ENCODE data around the gene RIT2. TPM values are rescaled to one million over a fixed set of nuclear protein-coding genes. Genes with fewer than 3 reads are reported as not detected.

The RIT2 gene
- total RNA-seq, 2 donors from 2014 or later = not detected

DNA sequence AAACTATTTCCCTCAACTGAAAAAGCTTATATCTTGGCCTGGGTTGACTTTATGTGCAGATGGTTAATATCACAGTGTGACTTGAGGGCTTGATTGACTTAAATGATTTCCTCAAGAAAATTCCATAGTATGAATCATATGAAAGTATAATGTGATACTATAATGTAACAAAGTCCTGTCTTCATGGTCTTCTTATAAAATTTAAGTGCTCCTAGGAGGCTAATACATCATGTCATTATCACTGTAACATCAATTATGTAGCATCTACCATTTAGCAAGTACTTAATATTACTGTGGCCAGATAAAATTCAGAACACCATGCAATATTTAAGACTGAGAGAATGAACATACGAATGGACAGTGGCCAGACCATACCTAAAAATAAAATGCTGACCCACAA, 276.1 kb downstream of the RIT2 start:
- TF ChIP-seq, protein P1, sequence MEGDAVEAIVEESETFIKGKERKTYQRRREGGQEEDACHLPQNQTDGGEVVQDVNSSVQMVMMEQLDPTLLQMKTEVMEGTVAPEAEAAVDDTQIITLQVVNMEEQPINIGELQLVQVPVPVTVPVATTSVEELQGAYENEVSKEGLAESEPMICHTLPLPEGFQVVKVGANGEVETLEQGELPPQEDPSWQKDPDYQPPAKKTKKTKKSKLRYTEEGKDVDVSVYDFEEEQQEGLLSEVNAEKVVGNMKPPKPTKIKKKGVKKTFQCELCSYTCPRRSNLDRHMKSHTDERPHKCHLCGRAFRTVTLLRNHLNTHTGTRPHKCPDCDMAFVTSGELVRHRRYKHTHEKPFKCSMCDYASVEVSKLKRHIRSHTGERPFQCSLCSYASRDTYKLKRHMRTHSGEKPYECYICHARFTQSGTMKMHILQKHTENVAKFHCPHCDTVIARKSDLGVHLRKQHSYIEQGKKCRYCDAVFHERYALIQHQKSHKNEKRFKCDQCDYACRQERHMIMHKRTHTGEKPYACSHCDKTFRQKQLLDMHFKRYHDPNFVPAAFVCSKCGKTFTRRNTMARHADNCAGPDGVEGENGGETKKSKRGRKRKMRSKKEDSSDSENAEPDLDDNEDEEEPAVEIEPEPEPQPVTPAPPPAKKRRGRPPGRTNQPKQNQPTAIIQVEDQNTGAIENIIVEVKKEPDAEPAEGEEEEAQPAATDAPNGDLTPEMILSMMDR (IDR thresholded peaks at IDR 0.05) = no peak
- Histone ChIP-seq H3K27ac (no peak overlapping the region), H3K4me1 (no peaks in the 10 kb centered on the region), H3K9ac (ENCODE audit: low read depth in 2 of 2, low read length in 2 of 2) (no peak overlapping the region), H3K27me3 (no peaks in the 10 kb centered on the region), H3K36me3 (no peaks in the 10 kb centered on the region), H3K4me3 (no peak overlapping the region), H3K9me3 (no peaks in the 10 kb centered on the region)
- DNase-seq = no peak
- intact Hi-C loops (cut with DNase I) = no loop called here

DNA sequence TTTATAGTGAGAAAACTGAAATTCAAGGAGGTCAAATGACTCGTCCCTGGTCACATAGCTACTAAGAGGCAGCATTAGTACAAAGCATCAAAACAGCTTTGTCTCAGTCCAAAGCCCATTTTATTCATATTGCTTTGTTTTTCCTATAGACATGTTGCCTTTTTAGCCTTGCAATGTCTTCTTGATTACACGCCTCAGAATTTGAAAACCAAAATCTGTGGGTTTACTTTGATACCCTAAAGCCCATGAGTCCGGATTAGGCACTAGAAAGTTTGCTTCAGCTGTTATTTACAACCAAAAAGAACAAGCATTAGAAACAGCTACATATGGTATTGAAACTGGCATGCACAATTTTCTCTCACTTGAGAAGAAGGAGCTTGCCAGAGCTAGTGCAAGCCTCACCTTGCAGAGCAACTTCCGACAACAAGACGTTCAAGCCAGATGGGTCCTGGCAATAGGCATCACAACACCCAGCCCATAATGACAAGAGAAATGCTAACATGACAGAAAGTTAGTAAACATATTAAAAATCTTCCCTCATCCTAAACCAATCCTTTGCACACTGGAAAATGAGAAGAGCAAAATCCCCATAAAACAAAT, 276.8 kb downstream of the RIT2 start:
- Histone ChIP-seq H3K9me3 (no peaks in the 10 kb centered on the region), H3K9ac (ENCODE audit: low read depth in 2 of 2, low read length in 2 of 2) (no peak overlapping the region), H3K27me3 (no peaks in the 10 kb centered on the region), H3K27ac (no peak overlapping the region), H3K36me3 (no peaks in the 10 kb centered on the region), H3K4me3 (no peak overlapping the region), H3K4me1 (no peaks in the 10 kb centered on the region)
- DNase-seq = no peak
- intact Hi-C loops (cut with DNase I) = no loop called here
- TF ChIP-seq, protein P1 (IDR thresholded peaks at IDR 0.05) = no peak

DNA sequence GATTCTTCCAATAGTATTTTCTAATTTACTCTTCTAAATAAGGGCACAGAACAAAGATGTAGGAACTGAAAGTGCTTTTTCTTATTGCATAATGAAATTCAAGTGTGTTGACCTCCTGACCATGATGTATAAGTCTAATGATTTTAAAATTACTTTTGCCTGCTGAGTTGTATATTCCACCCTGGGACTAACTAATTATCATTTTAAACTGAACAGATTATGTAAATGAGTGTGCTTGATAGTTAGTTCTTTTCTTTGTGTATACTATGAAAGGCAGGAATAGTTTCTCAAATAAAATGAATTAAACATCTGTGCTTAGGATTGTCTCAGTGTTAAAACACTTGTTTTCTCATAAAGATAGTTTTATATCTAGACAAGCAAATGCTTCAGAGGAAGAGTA, 284.5 kb downstream of the RIT2 start:
- no peaks in the 10 kb centered on the region for H3K27me3 ChIP-seq
- no peak overlapping the region for H3K27ac ChIP-seq
- DNase-seq = no peak
- no peaks in the 10 kb centered on the region for H3K4me1 ChIP-seq
- H3K4me3 ChIP-seq = no peak overlapping the region
- H3K36me3 ChIP-seq = no peaks in the 10 kb centered on the region
- no peaks in the 10 kb centered on the region for H3K9me3 ChIP-seq
- TF ChIP-seq, protein P1 (IDR thresholded peaks at IDR 0.05) = no peak
- H3K9ac ChIP-seq (ENCODE audit: low read depth in 2 of 2, low read length in 2 of 2) = no peak overlapping the region
- intact Hi-C loops (cut with DNase I) = no loop called here

DNA sequence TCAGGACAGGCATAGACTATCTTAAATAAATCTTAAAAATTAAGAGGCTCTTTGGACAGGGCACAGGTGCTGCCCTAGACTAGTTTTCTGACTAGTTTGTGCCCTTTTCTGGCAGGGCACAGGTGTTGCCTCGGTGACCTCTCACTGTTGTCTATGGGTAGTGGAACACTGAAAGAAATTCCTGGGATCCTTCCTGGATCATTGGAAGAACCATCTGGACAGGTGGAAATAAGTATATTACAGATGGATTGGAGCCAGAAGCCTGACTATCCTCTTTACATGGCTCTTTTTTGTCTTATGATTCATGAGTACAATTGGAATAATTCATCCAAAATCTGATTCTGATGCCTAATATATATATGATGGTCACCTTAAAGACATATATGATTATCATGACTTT, 286.6 kb downstream of the RIT2 start:
- no peaks in the 10 kb centered on the region for H3K36me3 ChIP-seq
- TF ChIP-seq, protein P1 (IDR thresholded peaks at IDR 0.05) = no peak

DNA sequence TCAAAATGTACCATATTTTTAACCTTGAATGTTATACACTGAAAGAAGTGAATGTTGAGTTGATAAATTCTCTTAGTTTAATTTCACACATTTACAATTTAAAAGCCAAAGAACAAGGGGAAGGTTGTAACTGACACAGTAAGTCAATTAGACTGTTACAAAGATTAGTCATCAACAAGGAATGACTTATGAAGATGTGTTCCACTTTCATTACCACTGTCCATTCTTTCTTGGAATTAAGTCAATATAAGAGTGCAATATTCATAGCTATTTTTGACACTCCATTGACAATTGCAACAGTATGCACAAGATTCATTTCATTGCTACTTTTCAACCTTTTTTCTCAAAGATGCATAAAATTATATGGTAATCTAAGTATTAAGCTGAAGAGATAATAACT, 291.3 kb downstream of the RIT2 start:
- intact Hi-C loops (cut with DNase I) = no loop called here

More for the DNA sequence above, 286.6 kb downstream of the RIT2 start:
- Histone ChIP-seq H3K9ac (ENCODE audit: low read depth in 2 of 2, low read length in 2 of 2) (no peak overlapping the region), H3K9me3 (no peaks in the 10 kb centered on the region), H3K27ac (no peak overlapping the region), H3K27me3 (no peaks in the 10 kb centered on the region), H3K4me3 (no peak overlapping the region), H3K4me1 (no peaks in the 10 kb centered on the region)
- intact Hi-C loops (cut with DNase I) = no loop called here
- DNase-seq = no peak

More for the DNA sequence above, 291.3 kb downstream of the RIT2 start:
- H3K27ac ChIP-seq = no peak overlapping the region
- H3K9ac ChIP-seq (ENCODE audit: low read depth in 2 of 2, low read length in 2 of 2) = no peak overlapping the region
- H3K27me3 ChIP-seq = no peaks in the 10 kb centered on the region
- H3K36me3 ChIP-seq = no peaks in the 10 kb centered on the region
- TF ChIP-seq, protein P1 (IDR thresholded peaks at IDR 0.05) = no peak
- no peaks in the 10 kb centered on the region for H3K4me1 ChIP-seq
- DNase-seq = no peak
- no peaks in the 10 kb centered on the region for H3K9me3 ChIP-seq
- no peak overlapping the region for H3K4me3 ChIP-seq

All from colonic mucosa (tissue), 4 donors.